Measurements from ENCODE around the gene ANKRD33B. TPM values are rescaled to one million over a fixed set of nuclear protein-coding genes. Genes with fewer than 3 reads are reported as not detected.
"Not testable (repeated sequence)": the region's sequence is repeated elsewhere in the genome, so short reads cannot be mapped to it uniquely, and the experiment has no call there.

The ANKRD33B gene
- total RNA-seq, 1 donor: 2.6 TPM

GRCh38 chr5:10635867-10636350, 72.0 kb downstream of the ANKRD33B start:
- TF ChIP-seq, protein P1, sequence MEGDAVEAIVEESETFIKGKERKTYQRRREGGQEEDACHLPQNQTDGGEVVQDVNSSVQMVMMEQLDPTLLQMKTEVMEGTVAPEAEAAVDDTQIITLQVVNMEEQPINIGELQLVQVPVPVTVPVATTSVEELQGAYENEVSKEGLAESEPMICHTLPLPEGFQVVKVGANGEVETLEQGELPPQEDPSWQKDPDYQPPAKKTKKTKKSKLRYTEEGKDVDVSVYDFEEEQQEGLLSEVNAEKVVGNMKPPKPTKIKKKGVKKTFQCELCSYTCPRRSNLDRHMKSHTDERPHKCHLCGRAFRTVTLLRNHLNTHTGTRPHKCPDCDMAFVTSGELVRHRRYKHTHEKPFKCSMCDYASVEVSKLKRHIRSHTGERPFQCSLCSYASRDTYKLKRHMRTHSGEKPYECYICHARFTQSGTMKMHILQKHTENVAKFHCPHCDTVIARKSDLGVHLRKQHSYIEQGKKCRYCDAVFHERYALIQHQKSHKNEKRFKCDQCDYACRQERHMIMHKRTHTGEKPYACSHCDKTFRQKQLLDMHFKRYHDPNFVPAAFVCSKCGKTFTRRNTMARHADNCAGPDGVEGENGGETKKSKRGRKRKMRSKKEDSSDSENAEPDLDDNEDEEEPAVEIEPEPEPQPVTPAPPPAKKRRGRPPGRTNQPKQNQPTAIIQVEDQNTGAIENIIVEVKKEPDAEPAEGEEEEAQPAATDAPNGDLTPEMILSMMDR (IDR thresholded peaks at IDR 0.05; ENCODE audit: insufficient read depth, low read depth, low read length): no peak
- H3K4me3 ChIP-seq (ENCODE audit: low read depth, low read length): no peak overlapping the region
- no peak for DNase-seq (ENCODE audit: low read depth)

DNA sequence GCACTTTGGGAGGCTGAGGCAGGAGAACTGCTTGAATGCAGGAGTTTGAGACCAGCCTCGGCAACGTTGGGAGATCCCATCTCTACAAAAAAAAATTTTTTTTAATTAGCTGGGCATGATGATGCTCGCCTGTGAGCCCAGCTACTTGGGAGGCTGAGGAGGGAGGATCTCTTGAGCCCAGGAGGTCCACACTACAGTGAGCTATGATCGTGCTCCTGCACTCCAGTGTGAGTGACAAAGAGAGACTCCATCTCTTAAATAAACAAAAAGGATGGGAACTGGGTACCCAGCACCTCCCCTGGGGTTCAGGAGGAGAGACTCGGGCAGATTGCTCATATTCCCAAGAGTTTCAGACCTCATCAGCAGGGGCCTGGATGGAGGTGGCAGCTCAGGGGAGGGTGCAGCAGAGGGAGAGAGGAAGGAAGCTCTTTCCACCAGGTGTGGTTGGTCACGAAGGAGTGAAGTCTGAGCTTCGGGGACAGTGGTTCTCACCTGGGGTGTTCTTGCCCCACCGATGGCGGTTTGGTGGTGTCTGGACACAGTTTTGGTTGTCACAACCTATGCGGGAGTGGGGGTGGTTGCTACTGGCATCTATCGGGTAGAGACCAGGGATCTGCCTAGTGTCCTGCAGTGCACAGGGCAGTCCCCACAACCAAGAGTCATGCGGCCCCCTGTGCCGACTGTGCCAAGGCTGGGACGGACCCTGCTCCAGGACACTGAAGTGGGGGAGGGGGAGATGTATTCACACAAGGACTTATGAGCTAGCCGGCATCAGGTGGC, 72.7 kb downstream of the ANKRD33B start:
- no peak overlapping the region for H3K4me3 ChIP-seq (ENCODE audit: low read depth, low read length)
- no peak for DNase-seq (ENCODE audit: low read depth)
- TF ChIP-seq, protein P1 (IDR thresholded peaks at IDR 0.05; ENCODE audit: insufficient read depth, low read depth, low read length): no peak

DNA sequence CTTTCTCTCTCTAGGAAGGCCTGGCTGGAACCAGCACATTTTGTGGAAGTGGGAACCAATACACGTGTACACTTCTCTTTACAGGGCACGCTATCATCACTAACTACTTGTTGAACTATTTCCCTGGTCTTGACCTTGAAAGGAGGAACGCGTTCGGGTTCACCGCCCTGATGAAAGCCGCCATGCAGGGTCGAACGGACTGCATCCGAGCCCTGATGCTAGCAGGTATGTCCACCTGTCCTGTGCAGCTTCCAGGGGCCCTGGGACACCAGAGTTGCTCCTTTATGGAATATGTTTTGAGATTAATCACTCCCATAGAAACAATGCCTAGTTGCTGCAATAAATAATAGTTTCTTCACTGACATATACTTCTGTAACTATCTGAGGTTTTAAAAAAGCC, 74.1 kb downstream of the ANKRD33B start:
- no peak overlapping the region for H3K4me3 ChIP-seq (ENCODE audit: low read depth, low read length)
- TF ChIP-seq, protein P1 (IDR thresholded peaks at IDR 0.05; ENCODE audit: insufficient read depth, low read depth, low read length): no peak
- no peak for DNase-seq (ENCODE audit: low read depth)

DNA sequence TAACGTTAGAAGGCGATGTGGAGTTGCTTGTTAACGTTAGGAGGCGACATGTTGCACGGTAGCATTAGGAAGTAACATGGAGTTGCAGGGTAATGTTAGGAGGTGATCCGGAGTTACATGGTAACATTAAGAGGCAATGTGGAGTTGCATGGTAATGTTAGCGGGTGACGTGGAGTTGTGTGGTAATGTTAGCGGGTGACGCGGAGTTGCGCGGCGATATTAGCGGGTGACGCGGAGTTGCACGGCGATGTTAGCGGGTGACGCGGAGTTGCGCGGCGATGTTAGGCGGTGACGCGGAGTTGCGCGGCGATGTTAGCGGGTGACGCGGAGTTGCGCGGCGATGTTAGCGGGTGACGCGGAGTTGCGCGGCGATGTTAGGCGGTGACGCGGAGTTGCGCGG, 74.9 kb downstream of the ANKRD33B start:
- DNase-seq (ENCODE audit: low read depth); H3K4me3 ChIP-seq (ENCODE audit: low read depth, low read length): not testable (repeated sequence)

DNA sequence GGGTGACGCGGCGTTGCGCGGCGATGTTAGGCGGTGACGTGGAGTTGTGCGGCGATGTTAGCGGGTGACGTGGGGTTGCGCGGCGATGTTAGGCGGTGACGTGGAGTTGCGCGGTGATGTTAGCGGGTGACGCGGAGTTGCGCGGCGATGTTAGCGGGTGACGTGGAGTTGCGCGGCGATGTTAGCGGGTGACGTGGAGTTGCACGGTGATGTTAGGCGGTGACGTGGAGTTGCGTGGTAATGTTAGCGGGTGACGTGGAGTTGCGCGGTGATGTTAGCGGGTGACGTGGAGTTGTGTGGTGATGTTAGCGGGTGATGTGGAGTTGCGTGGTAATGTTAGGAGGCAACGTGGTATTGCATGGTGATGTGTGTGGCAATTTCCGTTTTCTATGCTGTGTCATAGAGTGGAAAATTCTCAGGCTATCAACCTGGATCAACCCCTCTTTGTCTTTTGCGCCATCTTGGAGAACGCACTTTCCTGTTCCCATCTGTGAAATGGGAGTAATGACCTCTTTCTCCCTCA, 76.0 kb downstream of the ANKRD33B start:
- TF ChIP-seq, protein P1 (IDR thresholded peaks at IDR 0.05; ENCODE audit: insufficient read depth, low read depth, low read length): no peak
- H3K4me3 ChIP-seq (ENCODE audit: low read depth, low read length): no peak overlapping the region
- DNase-seq (ENCODE audit: low read depth): no peak

DNA sequence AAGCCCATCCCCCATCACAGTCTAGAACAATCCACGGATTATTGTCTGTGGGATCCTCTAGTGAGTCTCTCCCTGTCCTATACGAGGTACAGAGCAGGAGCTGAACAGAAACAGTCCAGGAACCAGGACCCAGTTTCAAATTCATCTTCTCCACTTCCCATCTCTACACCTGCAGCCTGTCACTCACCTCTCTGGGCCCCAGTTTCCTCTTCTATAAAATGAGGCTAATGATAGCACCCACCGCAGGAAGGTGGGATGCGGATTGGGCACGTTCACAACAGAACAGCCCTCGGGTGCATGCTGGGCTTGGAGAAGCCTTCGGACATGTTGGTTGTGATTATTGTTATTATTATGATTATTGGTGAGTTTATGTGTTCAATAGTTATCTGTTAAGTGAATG, 78.5 kb downstream of the ANKRD33B start:
- TF ChIP-seq, protein P1 (IDR thresholded peaks at IDR 0.05; ENCODE audit: insufficient read depth, low read depth, low read length): no peak
- DNase-seq (ENCODE audit: low read depth): no peak
- H3K4me3 ChIP-seq (ENCODE audit: low read depth, low read length): no peak overlapping the region

DNA sequence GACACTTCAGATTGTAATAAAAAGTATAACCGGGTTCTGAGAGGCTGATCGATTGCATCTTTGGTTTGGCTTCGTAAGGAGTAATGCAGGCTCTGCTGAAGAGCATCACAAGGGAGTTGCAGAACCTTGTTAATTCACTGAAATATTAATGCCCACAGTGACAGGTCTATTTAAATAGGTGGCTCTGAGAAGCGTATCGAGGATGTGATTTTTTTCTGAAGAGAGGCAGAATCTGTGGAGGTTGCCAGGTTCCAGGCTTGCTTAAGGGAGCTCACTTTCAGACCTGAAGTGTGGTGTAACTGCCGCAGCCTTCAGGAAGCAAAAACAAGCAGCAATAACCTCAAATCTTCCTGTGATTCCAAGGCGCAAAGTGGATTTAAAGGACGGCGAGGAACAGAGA, 80.3 kb downstream of the ANKRD33B start:
- H3K4me3 ChIP-seq (ENCODE audit: low read depth, low read length): no peak overlapping the region
- DNase-seq (ENCODE audit: low read depth): no peak
- TF ChIP-seq, protein P1 (IDR thresholded peaks at IDR 0.05; ENCODE audit: insufficient read depth, low read depth, low read length): no peak

Data from fibroblast of villous mesenchyme (primary cell).